Memory B cell (primary cell): ENCODE measurements around the gene TMEM167B.

Experiments used
- ATAC-seq: fragments of 150-1000 bp; cut with Tn5 transposase; 2 replicates; pipeline ENCODE4 v1.10.0; 2021; ENCODE audit warnings: low read depth, mild to moderate bottlenecking, moderate library complexity
- DNase-seq, 2 donors: peaks; one replicate each; pipeline ENCODE4 v3.0.0; 2022; ENCODE audit warnings: low spot score in 2 of 2
- H3K27ac Mint-ChIP-seq: one replicate; pipeline ENCODE4 v1.8.0; 2022; ENCODE audit warnings: mild to moderate bottlenecking, moderate library complexity, mixed read lengths
- H3K27me3 Mint-ChIP-seq: one replicate; pipeline ENCODE4 v1.8.0; 2022; ENCODE audit warnings: mixed read lengths
- H3K36me3 Mint-ChIP-seq: one replicate; pipeline ENCODE4 v1.8.0; 2022; ENCODE audit warnings: mild to moderate bottlenecking, mixed read lengths
- H3K4me1 Mint-ChIP-seq: one replicate; pipeline ENCODE4 v1.8.0; 2022; ENCODE audit warnings: mixed read lengths
- H3K4me3 Mint-ChIP-seq: one replicate; pipeline ENCODE4 v1.8.0; 2022; ENCODE audit warnings: mild to moderate bottlenecking, moderate library complexity, mixed read lengths
- H3K9me3 Mint-ChIP-seq: one replicate; pipeline ENCODE4 v1.8.0; 2022; ENCODE audit warnings: mixed read lengths

The TMEM167B gene

GRCh38 chr1:109091839-109092193 lies 1.3 kb downstream of the TMEM167B start:
- ATAC-seq (no peak), DNase-seq (no peak)
- Mint-ChIP-seq H3K9me3 (no peaks in the 10 kb centered on the region), H3K4me3 (peak overlapping the region; percentile 99), H3K4me1 (peaks cover 19% of the 10 kb centered on the region), H3K27me3 (no peaks in the 10 kb centered on the region), H3K27ac (peak overlapping the region; percentile 99), H3K36me3 (peaks cover 6% of the 10 kb centered on the region)

- Mint-ChIP-seq H3K36me3 (peaks cover 6% of the 10 kb centered on the region), H3K9me3 (no peaks in the 10 kb centered on the region), H3K27ac (no peak overlapping the region), H3K4me1 (peaks cover 17% of the 10 kb centered on the region), H3K27me3 (no peaks in the 10 kb centered on the region), H3K4me3 (no peak overlapping the region)
- DNase-seq, result no peak
- ATAC-seq, result no peak
Measured at GRCh38 chr1:109094377-109094803, 3.8 kb downstream of the TMEM167B start.

GRCh38 chr1:109094871-109095270 lies 4.3 kb downstream of the TMEM167B start:
- Mint-ChIP-seq H3K27me3 (no peaks in the 10 kb centered on the region), H3K36me3 (peaks cover 6% of the 10 kb centered on the region), H3K9me3 (no peaks in the 10 kb centered on the region), H3K4me1 (peaks cover 17% of the 10 kb centered on the region), H3K4me3 (no peak overlapping the region), H3K27ac (no peak overlapping the region)
- ATAC-seq (no peak), DNase-seq (no peak)

- peaks cover 6% of the 10 kb centered on the region for H3K36me3 Mint-ChIP-seq
- peaks cover 17% of the 10 kb centered on the region for H3K4me1 Mint-ChIP-seq
- H3K27ac Mint-ChIP-seq, result peak overlapping the region; percentile 75
- DNase-seq (no peak), ATAC-seq (no peak)
- no peaks in the 10 kb centered on the region for H3K9me3 Mint-ChIP-seq
- no peak overlapping the region for H3K4me3 Mint-ChIP-seq
- no peaks in the 10 kb centered on the region for H3K27me3 Mint-ChIP-seq
Measured at GRCh38 chr1:109095631-109096030, 5.1 kb downstream of the TMEM167B start.

- H3K27me3 Mint-ChIP-seq, result no peaks in the 10 kb centered on the region
- peaks cover 18% of the 10 kb centered on the region for H3K4me1 Mint-ChIP-seq
- DNase-seq, result no peak
- no peak for ATAC-seq
- no peak overlapping the region for H3K4me3 Mint-ChIP-seq
- H3K36me3 Mint-ChIP-seq, result peaks cover 6% of the 10 kb centered on the region
- H3K27ac Mint-ChIP-seq, result peak overlapping the region; percentile 75
- H3K9me3 Mint-ChIP-seq, result no peaks in the 10 kb centered on the region
Measured at GRCh38 chr1:109096120-109096519, 5.6 kb downstream of the TMEM167B start.

- Mint-ChIP-seq H3K4me1 (peaks cover 3% of the 10 kb centered on the region), H3K4me3 (peak overlapping the region; percentile 91), H3K27me3 (no peaks in the 10 kb centered on the region), H3K9me3 (no peaks in the 10 kb centered on the region), H3K27ac (peak overlapping the region; percentile 94), H3K36me3 (no peaks in the 10 kb centered on the region)
- DNase-seq, result peak; percentile 94 to 96
- ATAC-seq, result peak; percentile 90
Measured at GRCh38 chr1:109099938-109100773, 9.6 kb downstream of the TMEM167B start.

GRCh38 chr1:109104364-109105151 lies 14.0 kb downstream of the TMEM167B start:
- no peaks in the 10 kb centered on the region for H3K27me3 Mint-ChIP-seq
- H3K9me3 Mint-ChIP-seq, result no peaks in the 10 kb centered on the region
- no peak overlapping the region for H3K4me3 Mint-ChIP-seq
- DNase-seq (no peak), ATAC-seq (no peak)
- no peaks in the 10 kb centered on the region for H3K36me3 Mint-ChIP-seq
- H3K27ac Mint-ChIP-seq, result no peak overlapping the region
- H3K4me1 Mint-ChIP-seq, result peaks cover 3% of the 10 kb centered on the region

GRCh38 chr1:109105881-109106280 lies 15.3 kb downstream of the TMEM167B start:
- Mint-ChIP-seq H3K4me1 (peaks cover 2% of the 10 kb centered on the region), H3K27ac (peak overlapping the region; percentile 64), H3K36me3 (no peaks in the 10 kb centered on the region), H3K27me3 (no peaks in the 10 kb centered on the region), H3K4me3 (no peak overlapping the region), H3K9me3 (no peaks in the 10 kb centered on the region)
- ATAC-seq (no peak), DNase-seq (no peak)

- Mint-ChIP-seq H3K4me1 (peaks cover 7% of the 10 kb centered on the region), H3K27me3 (peaks cover 2% of the 10 kb centered on the region), H3K27ac (no peak overlapping the region), H3K4me3 (no peak overlapping the region), H3K9me3 (no peaks in the 10 kb centered on the region), H3K36me3 (no peaks in the 10 kb centered on the region)
- no peak for ATAC-seq
- no peak for DNase-seq
Measured at GRCh38 chr1:109107785-109108184, 17.2 kb downstream of the TMEM167B start.

GRCh38 chr1:109109906-109110305 lies 19.3 kb downstream of the TMEM167B start:
- Mint-ChIP-seq H3K27ac (no peak overlapping the region), H3K9me3 (no peaks in the 10 kb centered on the region), H3K4me3 (no peak overlapping the region), H3K4me1 (peaks cover 22% of the 10 kb centered on the region), H3K27me3 (peaks cover 5% of the 10 kb centered on the region), H3K36me3 (no peaks in the 10 kb centered on the region)
- DNase-seq (no peak), ATAC-seq (no peak)

GRCh38 chr1:109111386-109112055 lies 21.0 kb downstream of the TMEM167B start:
- Mint-ChIP-seq H3K4me3 (no peak overlapping the region), H3K27me3 (peaks cover 5% of the 10 kb centered on the region), H3K36me3 (no peaks in the 10 kb centered on the region), H3K27ac (peak overlapping the region; percentile 96), H3K4me1 (peaks cover 22% of the 10 kb centered on the region), H3K9me3 (no peaks in the 10 kb centered on the region)
- DNase-seq, result no peak
- ATAC-seq, result no peak

- no peaks in the 10 kb centered on the region for H3K9me3 Mint-ChIP-seq
- H3K27ac Mint-ChIP-seq, result peak overlapping the region; percentile 96
- ATAC-seq (peak; percentile 41), DNase-seq (no peak)
- H3K36me3 Mint-ChIP-seq, result no peaks in the 10 kb centered on the region
- peak overlapping the region; percentile 85 for H3K4me3 Mint-ChIP-seq
- peaks cover 22% of the 10 kb centered on the region for H3K4me1 Mint-ChIP-seq
- H3K27me3 Mint-ChIP-seq, result peaks cover 8% of the 10 kb centered on the region
Measured at GRCh38 chr1:109112056-109112651, 21.6 kb downstream of the TMEM167B start.

- Mint-ChIP-seq H3K9me3 (no peaks in the 10 kb centered on the region), H3K36me3 (no peaks in the 10 kb centered on the region), H3K4me3 (peak overlapping the region; percentile 85), H3K27ac (peak overlapping the region; percentile 96), H3K27me3 (peaks cover 9% of the 10 kb centered on the region), H3K4me1 (peaks cover 22% of the 10 kb centered on the region)
- peak; percentile 92 to 94 for DNase-seq
- peak; percentile 72 for ATAC-seq
Measured at GRCh38 chr1:109112652-109113285, 22.2 kb downstream of the TMEM167B start.
